ENCODE measurements around the gene BHLHE41.

The BHLHE41 gene

GRCh38 chr12:26113181-26113654 lies 11.6 kb downstream of the BHLHE41 start:
- no peak for DNase-seq

GRCh38 chr12:26112703-26113147 lies 12.1 kb downstream of the BHLHE41 start:
- no peak for DNase-seq

GRCh38 chr12:26112232-26112631 lies 12.6 kb downstream of the BHLHE41 start:
- no peak for DNase-seq

GRCh38 chr12:26109343-26109881 lies 15.4 kb downstream of the BHLHE41 start:
- DNase-seq: no peak

GRCh38 chr12:26108915-26109314 lies 15.9 kb downstream of the BHLHE41 start:
- DNase-seq: no peak

- no peak for DNase-seq
These were observed 18.5 kb downstream of the BHLHE41 start for GRCh38 chr12:26106347-26106746.

GRCh38 chr12:26102953-26103352 lies 21.9 kb downstream of the BHLHE41 start:
- no peak for DNase-seq

GRCh38 chr12:26101763-26102162 lies 23.1 kb downstream of the BHLHE41 start:
- DNase-seq: no peak

- DNase-seq: no peak
These were observed 23.5 kb downstream of the BHLHE41 start for GRCh38 chr12:26101350-26101734.

GRCh38 chr12:26100666-26101349 lies 24.0 kb downstream of the BHLHE41 start:
- DNase-seq: no peak

GRCh38 chr12:26097046-26097878 lies 27.6 kb downstream of the BHLHE41 start:
- DNase-seq: peak; percentile 33

- DNase-seq: no peak
These were observed 28.8 kb downstream of the BHLHE41 start for GRCh38 chr12:26096036-26096435.

- DNase-seq: no peak
These were observed 29.7 kb downstream of the BHLHE41 start for GRCh38 chr12:26095186-26095585.

GRCh38 chr12:26092346-26093105 lies 32.3 kb downstream of the BHLHE41 start:
- DNase-seq: no peak

GRCh38 chr12:26091822-26092221 lies 33.0 kb downstream of the BHLHE41 start:
- DNase-seq: no peak

- no peak for DNase-seq
These were observed 33.9 kb downstream of the BHLHE41 start for GRCh38 chr12:26090836-26091510.

- no peak for DNase-seq
These were observed 35.8 kb downstream of the BHLHE41 start for GRCh38 chr12:26088998-26089397.

- DNase-seq: no peak
These were observed 37.9 kb downstream of the BHLHE41 start for GRCh38 chr12:26086936-26087335.

- DNase-seq: no peak
These were observed 43.9 kb downstream of the BHLHE41 start for GRCh38 chr12:26080911-26081310.

GRCh38 chr12:26077915-26078702 lies 46.7 kb downstream of the BHLHE41 start:
- DNase-seq: no peak
